Esophagus muscularis mucosa (tissue), 4 donors: ENCODE measurements around the gene SLC24A3. TPM values are rescaled to one million over a fixed set of nuclear protein-coding genes. Genes with fewer than 3 reads are reported as not detected.

Source experiments
- DNase-seq: peaks from one replicate; pipeline ENCODE4 v3.0.0-alpha.2; 2017; ENCODE audit errors: extremely low spot score
- H3K27ac ChIP-seq, 4 donors: fragments of 200-600 bp; sonication (generic); replicated peaks in 1 of 4; 1 replicate in 3 of 4; 2 replicates in 1 of 4; pipeline ENCODE4 v1.5.1; 2016 to 2019; ENCODE audit warnings: mild to moderate bottlenecking in 1 of 4
- H3K27me3 ChIP-seq, 4 donors: fragments of 200-600 bp; sonication (generic); one replicate each; pipeline versions ENCODE4 v1.5.1 to v1.6.0; 2016 to 2019
- H3K36me3 ChIP-seq, 4 donors: fragments of 200-600 bp; sonication (generic); one replicate each; pipeline ENCODE4 v1.5.1; 2016 to 2019
- H3K4me1 ChIP-seq, 4 donors: fragments of 200-600 bp; sonication (generic); one replicate each; pipeline ENCODE4 v1.5.1; 2016 to 2019
- H3K4me3 ChIP-seq, 4 donors: fragments of 200-600 bp; sonication (generic); 1 replicate in 2 of 4; 2 replicates in 2 of 4; pipeline ENCODE4 v1.5.1; 2016 to 2019; ENCODE audit warnings: mild to moderate bottlenecking in 4 of 4, moderate library complexity in 1 of 4
- H3K9me3 ChIP-seq, 4 donors: fragments of 200-600 bp; sonication (generic); 1 replicate in 3 of 4; 2 replicates in 1 of 4; pipeline ENCODE4 v1.5.1; 2016 to 2019
- EP300 ChIP-seq: sonication (generic); formaldehyde crosslinking; IDR thresholded peaks from one replicate; pipeline ENCODE4 v1.6.1; 2017; ENCODE audit warnings: antibody characterized with exemption
- POLR2A ChIP-seq: fragments of 450-650 bp; IDR thresholded peaks from one replicate; pipeline ENCODE4 v1.6.1; 2017; ENCODE audit warnings: antibody characterized with exemption, moderate library complexity, mild to moderate bottlenecking, low read depth
- POLR2AphosphoS5 ChIP-seq, 2 donors: sonication (generic); formaldehyde crosslinking; IDR thresholded peaks; one replicate each; pipeline ENCODE4 v1.6.1; 2017; ENCODE audit warnings: antibody characterized with exemption in 2 of 2
- WGBS: methylation state at CpG from one replicate; pipeline ENCODE4 v1.1.5; 2018; 5-methylcytosine and 5-hydroxymethylcytosine counted together
- intact Hi-C: fragments of 100-400 bp; cut with DNase I; formaldehyde crosslinking; loops from one replicate; pipeline ENCODE4 v1.15.1; 2023
- total RNA-seq, 4 donors: library from RNA; depleted of rRNA; stranded (reverse); fragments of >200 nt; gene quantifications; one replicate each; pipeline versions ENCODE4 v1.1.0 to v1.2.1, GENCODE V29; 2016
- TF ChIP-seq, protein P1 (sequence below), 3 experiments: fragments of 200-600 bp in 2 of 3; fragments of 450-650 bp in 1 of 3; sonication (generic) in 2 of 3; IDR thresholded peaks; one replicate each; pipeline ENCODE4 v1.5.1; 2017 to 2019; ENCODE audit warnings: antibody characterized with exemption in 3 of 3, mild to moderate bottlenecking in 2 of 3, moderate library complexity in 1 of 3

The SLC24A3 gene
- total RNA-seq, 4 donors from 2014 or later: 4.6 to 11.5 (median 6.6) TPM

DNA sequence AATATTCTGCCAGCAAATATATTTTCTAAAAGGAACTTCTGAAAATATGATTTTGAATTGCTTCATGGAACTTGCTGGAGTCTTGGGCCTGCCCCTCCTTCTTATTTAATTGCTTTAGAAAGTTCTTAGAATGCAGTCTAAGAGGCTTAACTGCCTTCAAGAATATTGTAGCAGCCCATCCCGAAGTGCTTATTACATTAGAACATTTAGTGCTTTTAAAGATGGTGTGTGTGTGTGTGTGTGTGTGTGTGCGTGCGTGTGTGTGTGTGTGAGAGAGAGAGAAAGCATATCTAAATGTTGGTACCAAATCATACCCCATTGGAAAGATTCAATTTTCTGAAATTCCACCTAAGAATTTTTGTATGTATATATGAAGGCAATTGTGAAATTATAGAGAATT lies 193.5 kb downstream of the SLC24A3 start:
- no peak overlapping the region for H3K27ac ChIP-seq
- no peaks in the 10 kb centered on the region for H3K36me3 ChIP-seq
- WGBS: 80% methylated on average over 3 of the region's 3 CpGs
- intact Hi-C loops: no loop called here
- peak; percentile 14 for DNase-seq
- no peak overlapping the region for H3K4me3 ChIP-seq
- H3K27me3 ChIP-seq: no peaks in the 10 kb centered on the region
- TF ChIP-seq POLR2AphosphoS5 (IDR thresholded peaks at IDR 0.05) (no peak), EP300 (no peak), POLR2A (no peak)
- TF ChIP-seq, protein P1, sequence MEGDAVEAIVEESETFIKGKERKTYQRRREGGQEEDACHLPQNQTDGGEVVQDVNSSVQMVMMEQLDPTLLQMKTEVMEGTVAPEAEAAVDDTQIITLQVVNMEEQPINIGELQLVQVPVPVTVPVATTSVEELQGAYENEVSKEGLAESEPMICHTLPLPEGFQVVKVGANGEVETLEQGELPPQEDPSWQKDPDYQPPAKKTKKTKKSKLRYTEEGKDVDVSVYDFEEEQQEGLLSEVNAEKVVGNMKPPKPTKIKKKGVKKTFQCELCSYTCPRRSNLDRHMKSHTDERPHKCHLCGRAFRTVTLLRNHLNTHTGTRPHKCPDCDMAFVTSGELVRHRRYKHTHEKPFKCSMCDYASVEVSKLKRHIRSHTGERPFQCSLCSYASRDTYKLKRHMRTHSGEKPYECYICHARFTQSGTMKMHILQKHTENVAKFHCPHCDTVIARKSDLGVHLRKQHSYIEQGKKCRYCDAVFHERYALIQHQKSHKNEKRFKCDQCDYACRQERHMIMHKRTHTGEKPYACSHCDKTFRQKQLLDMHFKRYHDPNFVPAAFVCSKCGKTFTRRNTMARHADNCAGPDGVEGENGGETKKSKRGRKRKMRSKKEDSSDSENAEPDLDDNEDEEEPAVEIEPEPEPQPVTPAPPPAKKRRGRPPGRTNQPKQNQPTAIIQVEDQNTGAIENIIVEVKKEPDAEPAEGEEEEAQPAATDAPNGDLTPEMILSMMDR (IDR thresholded peaks at IDR 0.05): no peak
- H3K9me3 ChIP-seq: no peaks in the 10 kb centered on the region
- H3K4me1 ChIP-seq: no peaks in the 10 kb centered on the region

- no peaks in the 10 kb centered on the region for H3K27me3 ChIP-seq
- H3K27ac ChIP-seq: no peak overlapping the region
- TF ChIP-seq POLR2AphosphoS5 (IDR thresholded peaks at IDR 0.05) (no peak), EP300 (no peak), POLR2A (no peak)
- TF ChIP-seq, protein P1 (IDR thresholded peaks at IDR 0.05): no peak
- DNase-seq: peak; percentile 70
- H3K9me3 ChIP-seq: no peaks in the 10 kb centered on the region
- H3K36me3 ChIP-seq: no peaks in the 10 kb centered on the region
- H3K4me3 ChIP-seq: no peak overlapping the region
- 88% methylated on average over 2 of the region's 2 CpGs for WGBS
- intact Hi-C loops: no loop called here
- no peaks in the 10 kb centered on the region for H3K4me1 ChIP-seq
These were observed 193.9 kb downstream of the SLC24A3 start for GRCh38 chr20:19406381-19406780.

GRCh38 chr20:19407196-19407595 lies 194.8 kb downstream of the SLC24A3 start:
- 89% methylated on average over 8 of the region's 8 CpGs for WGBS
- DNase-seq: peak; percentile 85
- intact Hi-C loops: no loop called here

DNA sequence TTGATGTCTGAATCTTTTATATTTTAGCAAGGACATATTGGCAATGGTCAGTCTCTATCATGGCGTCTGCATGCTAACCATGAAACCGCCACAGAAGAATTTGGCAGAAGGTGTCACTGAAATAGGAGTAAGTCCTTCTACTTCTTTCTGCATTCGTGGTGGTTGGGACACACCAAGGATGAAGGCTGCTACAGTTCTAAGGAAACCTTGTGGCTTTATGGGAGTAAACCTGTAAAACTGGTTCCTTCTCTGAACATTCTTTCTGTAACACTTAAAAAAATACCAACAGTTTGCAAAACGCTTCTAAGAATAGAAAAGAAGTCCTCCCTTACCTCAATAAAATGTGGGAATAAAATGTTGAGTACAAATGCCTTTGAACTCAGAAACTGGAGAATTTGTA lies 195.3 kb downstream of the SLC24A3 start:
- 59% methylated on average over 4 of the region's 4 CpGs for WGBS
- Histone ChIP-seq H3K27ac (no peak overlapping the region), H3K9me3 (no peaks in the 10 kb centered on the region), H3K36me3 (no peaks in the 10 kb centered on the region), H3K4me1 (no peaks in the 10 kb centered on the region), H3K27me3 (no peaks in the 10 kb centered on the region), H3K4me3 (no peak overlapping the region)
- no peak for TF ChIP-seq EP300
- no peak for TF ChIP-seq POLR2A
- intact Hi-C loops: no loop called here
- no peak for DNase-seq

More at GRCh38 chr20:19407196-19407595, 194.8 kb downstream of the SLC24A3 start:
- Histone ChIP-seq H3K4me1 (no peaks in the 10 kb centered on the region), H3K36me3 (no peaks in the 10 kb centered on the region), H3K27ac (no peak overlapping the region), H3K4me3 (no peak overlapping the region), H3K9me3 (no peaks in the 10 kb centered on the region), H3K27me3 (no peaks in the 10 kb centered on the region)
- TF ChIP-seq, protein P1 (IDR thresholded peaks at IDR 0.05): no peak
- TF ChIP-seq POLR2AphosphoS5 (IDR thresholded peaks at IDR 0.05): no peak
- no peak for TF ChIP-seq POLR2A
- TF ChIP-seq EP300: no peak

GRCh38 chr20:19408971-19409370 lies 196.5 kb downstream of the SLC24A3 start:
- H3K27me3 ChIP-seq: no peaks in the 10 kb centered on the region
- no peaks in the 10 kb centered on the region for H3K9me3 ChIP-seq
- H3K4me3 ChIP-seq: no peak overlapping the region
- intact Hi-C loops: no loop called here
- no peaks in the 10 kb centered on the region for H3K36me3 ChIP-seq
- H3K27ac ChIP-seq: no peak overlapping the region
- no peaks in the 10 kb centered on the region for H3K4me1 ChIP-seq
- DNase-seq: no peak
- 89% methylated on average over 4 of the region's 4 CpGs for WGBS
- TF ChIP-seq EP300 (no peak), POLR2AphosphoS5 (IDR thresholded peaks at IDR 0.05) (no peak), POLR2A (no peak)
- TF ChIP-seq, protein P1 (IDR thresholded peaks at IDR 0.05): no peak
